IgD-negative memory B cell (primary cell): ENCODE measurements around the gene PTPN1. TPM values are rescaled to one million over a fixed set of nuclear protein-coding genes. Genes with fewer than 3 reads are reported as not detected.

Source experiments
- H3K27ac Mint-ChIP-seq, 3 donors: one replicate each; pipeline ENCODE4 v1.8.0; 2020 to 2022; ENCODE audit warnings: mild to moderate bottlenecking in 3 of 3, mixed read lengths in 3 of 3, moderate library complexity in 1 of 3
- H3K27me3 Mint-ChIP-seq: one replicate; pipeline ENCODE4 v1.8.0; 2021; ENCODE audit warnings: mixed read lengths
- H3K36me3 Mint-ChIP-seq: one replicate; pipeline ENCODE4 v1.8.0; 2020; ENCODE audit warnings: mild to moderate bottlenecking, mixed read lengths
- H3K4me1 Mint-ChIP-seq, 3 donors: one replicate each; pipeline ENCODE4 v1.8.0; 2020 to 2022; ENCODE audit warnings: mixed read lengths in 3 of 3, mild to moderate bottlenecking in 1 of 3
- H3K4me3 Mint-ChIP-seq, 4 donors: one replicate each; pipeline ENCODE4 v1.8.0; 2020 to 2022; ENCODE audit warnings: mild to moderate bottlenecking in 4 of 4, mixed read lengths in 4 of 4, moderate library complexity in 3 of 4
- H3K9me3 Mint-ChIP-seq, 3 donors: one replicate each; pipeline ENCODE4 v1.8.0; 2020 to 2021; ENCODE audit warnings: mixed read lengths in 3 of 3, mild to moderate bottlenecking in 1 of 3
- polyA plus RNA-seq: library from polyadenylated mRNA; unstranded; fragments of 300-500 nt; fragmentation: Illumina TruSeq; gene quantifications from one replicate; pipeline ENCODE4 v1.2.3, GENCODE V29; 2021

Gene PTPN1
- 73.8 TPM for polyA plus RNA-seq

- Mint-ChIP-seq H3K27ac (peak within 1 kb of the TSS; percentile 90 to 94 (median 91)), H3K9me3 (no peaks in the 10 kb centered on the region), H3K36me3 (peaks cover 4% of the 10 kb centered on the region), H3K27me3 (no peaks in the 10 kb centered on the region), H3K4me1 (peaks cover 29 to 36% (median 31%) of the 10 kb centered on the region in 3 donors), H3K4me3 (peak within 1 kb of the TSS; percentile 94 to 100 (median 96))
Measured at GRCh38 chr20:50509923-50510705, at the start of gene PTPN1. Gene PTPN1, plus strand, starts transcription at chr20:50510383. Its CDS starts 145 bp downstream, at chr20:50510528.

GRCh38 chr20:50460608-50461267 lies 49.4 kb upstream of the PTPN1 start:
- Mint-ChIP-seq H3K4me1 (peaks cover 2 to 4% (median 2%) of the 10 kb centered on the region in 3 donors), H3K27ac (no peak overlapping the region), H3K9me3 (no peaks in the 10 kb centered on the region), H3K4me3 (no peak overlapping the region), H3K27me3 (peaks cover 6% of the 10 kb centered on the region), H3K36me3 (no peaks in the 10 kb centered on the region)

DNA sequence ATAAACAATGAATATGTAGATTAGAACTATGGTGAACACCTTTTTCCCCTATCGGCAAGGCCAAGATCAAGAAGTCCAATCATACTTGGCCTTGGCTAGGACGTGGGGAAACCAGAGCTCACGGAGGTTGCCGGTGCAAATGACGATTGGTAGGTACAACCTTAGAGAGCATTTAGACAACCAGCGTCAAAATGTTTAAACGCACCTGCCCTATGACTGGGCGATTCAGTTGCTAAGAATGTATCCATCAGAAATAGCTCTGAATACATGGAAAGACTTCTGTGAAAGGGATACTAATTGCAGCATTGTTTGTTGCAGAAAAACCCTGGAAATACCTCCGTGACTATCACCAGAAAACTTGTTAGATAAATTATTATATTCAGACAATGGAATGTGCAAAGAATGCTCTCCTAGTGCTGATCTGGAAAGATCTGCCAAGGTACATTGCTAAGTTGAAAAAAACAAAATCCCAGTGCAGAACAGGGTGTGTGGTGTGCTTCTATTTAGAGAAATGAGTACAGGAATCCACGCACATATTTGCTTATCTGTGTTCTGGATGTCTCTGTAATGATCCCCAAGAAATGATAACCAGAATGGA lies 48.0 kb upstream of the PTPN1 start:
- H3K4me1 Mint-ChIP-seq = peaks cover 2 to 4% (median 2%) of the 10 kb centered on the region in 3 donors
- H3K27ac Mint-ChIP-seq = no peak overlapping the region
- no peaks in the 10 kb centered on the region for H3K36me3 Mint-ChIP-seq
- H3K27me3 Mint-ChIP-seq = peaks cover 2% of the 10 kb centered on the region
- H3K9me3 Mint-ChIP-seq = no peaks in the 10 kb centered on the region
- H3K4me3 Mint-ChIP-seq = no peak overlapping the region

DNA sequence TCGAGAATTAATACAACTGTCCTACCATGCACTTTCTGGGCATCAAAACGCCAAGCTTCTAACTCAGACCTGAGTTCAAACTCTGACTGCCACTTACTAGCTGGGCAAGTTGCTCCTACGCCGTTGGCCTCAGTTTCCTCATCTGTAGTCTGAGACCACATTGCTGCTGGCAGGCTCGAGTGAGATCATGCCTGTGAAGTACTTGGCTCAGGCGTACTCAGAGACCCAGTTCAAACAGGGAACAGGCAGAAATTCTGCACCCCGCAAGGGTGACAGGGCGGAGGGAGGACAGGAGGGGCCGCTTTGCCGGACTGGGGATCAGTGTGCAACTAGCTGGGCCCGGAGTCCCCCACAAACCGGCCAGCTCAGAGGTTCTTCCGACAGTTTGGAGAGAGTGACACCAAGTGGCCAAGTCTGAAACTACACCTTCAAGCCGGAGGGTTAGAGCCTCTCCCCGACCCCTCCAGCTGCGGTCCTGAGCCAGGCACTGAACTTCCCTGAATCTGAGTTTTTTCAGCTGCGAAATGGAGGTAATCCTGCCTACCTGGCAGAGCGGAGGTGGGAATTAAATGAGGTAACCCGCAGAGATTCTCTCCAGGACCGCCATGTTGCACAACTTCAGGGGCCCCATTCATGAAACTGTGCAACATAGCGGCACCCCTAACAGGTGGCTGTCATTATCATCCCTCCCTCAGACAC lies 46.0 kb upstream of the PTPN1 start:
- no peak overlapping the region for H3K27ac Mint-ChIP-seq
- no peaks in the 10 kb centered on the region for H3K36me3 Mint-ChIP-seq
- H3K9me3 Mint-ChIP-seq = no peaks in the 10 kb centered on the region
- peaks cover 2 to 4% (median 3%) of the 10 kb centered on the region in 3 donors for H3K4me1 Mint-ChIP-seq
- H3K4me3 Mint-ChIP-seq = peak overlapping the region in 1 of 4 donors; percentile 60
- peaks cover 2% of the 10 kb centered on the region for H3K27me3 Mint-ChIP-seq

- Mint-ChIP-seq H3K36me3 (no peaks in the 10 kb centered on the region), H3K27me3 (peaks cover under 1% of the 10 kb centered on the region), H3K27ac (no peak overlapping the region), H3K4me3 (peak overlapping the region in 1 of 4 donors; percentile 53), H3K9me3 (no peaks in the 10 kb centered on the region), H3K4me1 (peaks cover 2 to 4% (median 3%) of the 10 kb centered on the region in 3 donors)
Measured at GRCh38 chr20:50464725-50465650, 45.2 kb upstream of the PTPN1 start.

DNA sequence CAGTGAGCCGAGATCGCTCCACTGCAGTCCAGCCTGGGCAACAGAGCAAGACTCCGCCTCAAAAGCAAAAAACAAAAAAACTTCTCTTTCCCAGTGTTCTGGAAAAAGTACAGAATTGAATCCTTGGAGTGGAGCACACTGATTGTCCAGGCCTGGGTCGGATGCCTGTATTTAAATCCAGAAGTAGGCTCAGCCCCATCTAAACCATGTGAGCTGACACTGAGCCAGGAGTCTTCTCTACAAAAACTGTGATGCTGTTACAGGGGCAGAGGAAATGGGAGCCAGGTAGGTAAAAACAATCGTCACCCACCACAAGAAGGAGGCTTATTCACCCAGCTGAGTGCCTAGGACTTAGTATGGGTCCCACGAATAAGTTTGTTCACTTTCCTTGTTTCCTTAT lies 43.0 kb upstream of the PTPN1 start:
- H3K9me3 Mint-ChIP-seq = no peaks in the 10 kb centered on the region
- no peak overlapping the region for H3K27ac Mint-ChIP-seq
- H3K4me1 Mint-ChIP-seq = peaks cover 10 to 16% (median 14%) of the 10 kb centered on the region in 3 donors
- H3K27me3 Mint-ChIP-seq = peaks cover under 1% of the 10 kb centered on the region
- no peak overlapping the region for H3K4me3 Mint-ChIP-seq
- H3K36me3 Mint-ChIP-seq = no peaks in the 10 kb centered on the region

- Mint-ChIP-seq H3K27me3 (peaks cover 2% of the 10 kb centered on the region), H3K27ac (no peak overlapping the region), H3K36me3 (no peaks in the 10 kb centered on the region), H3K4me1 (peaks cover 11 to 20% (median 16%) of the 10 kb centered on the region in 3 donors), H3K4me3 (no peak overlapping the region), H3K9me3 (no peaks in the 10 kb centered on the region)
Measured at GRCh38 chr20:50467718-50468356, 42.3 kb upstream of the PTPN1 start.

GRCh38 chr20:50468378-50468798 lies 41.8 kb upstream of the PTPN1 start:
- H3K4me3 Mint-ChIP-seq = no peak overlapping the region
- H3K9me3 Mint-ChIP-seq = no peaks in the 10 kb centered on the region
- H3K27ac Mint-ChIP-seq = no peak overlapping the region
- no peaks in the 10 kb centered on the region for H3K36me3 Mint-ChIP-seq
- H3K4me1 Mint-ChIP-seq = peaks cover 17 to 26% (median 22%) of the 10 kb centered on the region in 3 donors
- H3K27me3 Mint-ChIP-seq = peaks cover 3% of the 10 kb centered on the region

DNA sequence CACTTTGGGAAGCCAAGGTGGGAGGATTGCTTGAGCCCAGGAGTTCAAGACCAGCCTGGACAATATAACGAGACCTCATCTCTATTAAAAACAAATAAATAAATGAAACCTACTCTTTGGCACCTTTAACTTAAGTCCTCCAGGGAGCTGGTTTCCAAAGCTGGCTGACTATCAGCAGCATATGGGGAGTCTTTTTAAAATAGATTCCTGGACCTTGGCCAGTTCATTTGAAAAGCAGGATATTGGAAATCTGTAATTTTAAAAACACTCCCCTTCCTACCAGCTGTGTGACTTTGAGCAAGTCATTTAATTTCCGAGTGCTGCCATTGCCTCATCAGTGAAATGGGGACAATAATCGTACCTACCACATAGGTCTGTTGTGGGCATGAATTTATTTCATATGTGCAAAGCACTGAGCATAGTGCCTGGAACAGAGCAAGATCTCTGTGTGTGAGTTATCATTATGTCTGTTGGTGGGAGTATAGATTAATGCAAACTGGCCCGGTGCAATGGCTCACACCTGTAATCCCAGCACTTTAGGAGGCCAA lies 40.9 kb upstream of the PTPN1 start:
- H3K27ac Mint-ChIP-seq = no peak overlapping the region

DNA sequence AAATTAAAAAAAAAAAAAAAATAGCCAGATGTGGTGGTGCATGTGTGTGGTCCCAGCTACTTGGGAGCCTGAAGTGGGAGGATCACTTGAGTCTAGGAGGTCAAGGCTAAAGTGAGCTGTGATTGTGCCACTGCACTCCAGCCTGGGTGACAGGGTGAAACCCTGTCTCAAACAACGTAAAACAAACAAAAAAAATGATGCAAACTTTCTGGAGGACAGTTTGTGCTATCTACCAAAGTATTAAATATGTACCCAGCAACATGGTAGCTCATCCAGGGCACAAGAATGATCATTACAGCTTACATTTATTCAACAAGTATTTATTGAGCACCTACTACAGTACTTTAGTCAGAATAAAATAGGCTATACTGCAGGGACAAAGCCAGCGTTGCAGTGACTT lies 40.4 kb upstream of the PTPN1 start:
- H3K4me3 Mint-ChIP-seq = no peak overlapping the region
- H3K9me3 Mint-ChIP-seq = no peaks in the 10 kb centered on the region
- no peaks in the 10 kb centered on the region for H3K36me3 Mint-ChIP-seq
- H3K4me1 Mint-ChIP-seq = peaks cover 17 to 27% (median 20%) of the 10 kb centered on the region in 3 donors
- no peak overlapping the region for H3K27ac Mint-ChIP-seq
- H3K27me3 Mint-ChIP-seq = peaks cover 4% of the 10 kb centered on the region

More for the DNA sequence above, 40.9 kb upstream of the PTPN1 start:
- Mint-ChIP-seq H3K4me1 (peaks cover 18 to 29% (median 23%) of the 10 kb centered on the region in 3 donors), H3K4me3 (no peak overlapping the region), H3K36me3 (no peaks in the 10 kb centered on the region), H3K9me3 (no peaks in the 10 kb centered on the region), H3K27me3 (peaks cover 4% of the 10 kb centered on the region)

- H3K27me3 Mint-ChIP-seq = peaks cover 4% of the 10 kb centered on the region
- H3K36me3 Mint-ChIP-seq = no peaks in the 10 kb centered on the region
- H3K4me3 Mint-ChIP-seq = no peak overlapping the region
- H3K4me1 Mint-ChIP-seq = peaks cover 17 to 27% (median 20%) of the 10 kb centered on the region in 3 donors
- H3K9me3 Mint-ChIP-seq = no peaks in the 10 kb centered on the region
- no peak overlapping the region for H3K27ac Mint-ChIP-seq
Measured at GRCh38 chr20:50470264-50470858, 39.8 kb upstream of the PTPN1 start.

DNA sequence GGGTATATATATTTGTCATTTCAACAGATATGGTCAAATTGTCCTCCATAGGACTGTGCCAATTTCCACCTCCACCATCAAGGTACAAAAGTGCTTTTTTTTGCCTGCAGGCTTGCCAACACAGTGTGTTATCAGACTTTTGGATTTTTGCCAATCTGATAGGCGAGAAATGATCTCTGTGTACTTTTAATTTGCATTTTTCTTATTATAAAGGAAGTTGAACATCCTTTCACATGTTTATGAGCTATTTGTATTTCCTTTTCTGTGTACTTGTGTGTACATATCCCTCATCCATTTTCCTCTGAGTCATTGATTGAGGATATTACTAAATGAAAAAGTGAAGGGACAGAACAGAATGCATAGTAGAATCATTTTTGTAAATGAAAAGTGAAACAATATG lies 39.0 kb upstream of the PTPN1 start:
- Mint-ChIP-seq H3K4me1 (peaks cover 17 to 27% (median 20%) of the 10 kb centered on the region in 3 donors), H3K4me3 (no peak overlapping the region), H3K27me3 (peaks cover 4% of the 10 kb centered on the region), H3K9me3 (no peaks in the 10 kb centered on the region), H3K36me3 (no peaks in the 10 kb centered on the region), H3K27ac (no peak overlapping the region)
